ENCODE results near the gene MRTFB.

DNA sequence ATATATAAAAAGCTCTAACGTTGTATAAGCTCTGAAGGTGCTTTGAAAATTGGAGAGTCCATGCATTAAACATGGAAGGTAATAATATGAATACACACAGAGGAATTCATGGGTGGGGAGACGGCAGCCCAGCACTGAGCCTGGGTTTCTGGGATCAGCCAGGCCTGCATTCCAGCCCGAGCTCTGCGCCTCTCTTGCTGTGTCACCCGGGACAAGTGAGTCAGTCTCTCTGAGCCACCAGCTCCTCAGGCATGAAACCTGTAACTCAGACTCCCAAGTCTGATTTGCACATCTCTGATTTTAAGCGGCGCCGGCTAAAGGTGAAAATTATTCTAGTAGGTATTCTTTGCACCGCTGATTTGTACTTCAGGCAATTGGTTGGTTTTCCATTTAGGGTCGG lies 238.8 kb downstream of the MRTFB start:
- TF ChIP-seq, protein P1, sequence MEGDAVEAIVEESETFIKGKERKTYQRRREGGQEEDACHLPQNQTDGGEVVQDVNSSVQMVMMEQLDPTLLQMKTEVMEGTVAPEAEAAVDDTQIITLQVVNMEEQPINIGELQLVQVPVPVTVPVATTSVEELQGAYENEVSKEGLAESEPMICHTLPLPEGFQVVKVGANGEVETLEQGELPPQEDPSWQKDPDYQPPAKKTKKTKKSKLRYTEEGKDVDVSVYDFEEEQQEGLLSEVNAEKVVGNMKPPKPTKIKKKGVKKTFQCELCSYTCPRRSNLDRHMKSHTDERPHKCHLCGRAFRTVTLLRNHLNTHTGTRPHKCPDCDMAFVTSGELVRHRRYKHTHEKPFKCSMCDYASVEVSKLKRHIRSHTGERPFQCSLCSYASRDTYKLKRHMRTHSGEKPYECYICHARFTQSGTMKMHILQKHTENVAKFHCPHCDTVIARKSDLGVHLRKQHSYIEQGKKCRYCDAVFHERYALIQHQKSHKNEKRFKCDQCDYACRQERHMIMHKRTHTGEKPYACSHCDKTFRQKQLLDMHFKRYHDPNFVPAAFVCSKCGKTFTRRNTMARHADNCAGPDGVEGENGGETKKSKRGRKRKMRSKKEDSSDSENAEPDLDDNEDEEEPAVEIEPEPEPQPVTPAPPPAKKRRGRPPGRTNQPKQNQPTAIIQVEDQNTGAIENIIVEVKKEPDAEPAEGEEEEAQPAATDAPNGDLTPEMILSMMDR (conservative IDR thresholded peaks at IDR 0.05 in 1 of 2, IDR thresholded peaks at IDR 0.05 in 1 of 2; ENCODE audit: low read depth in 1 of 2, low read length in 2 of 2) = no peak
- TF ChIP-seq EZH2 (IDR thresholded peaks at IDR 0.05; ENCODE audit: low read length, missing control alignments) = no peak

Measured in fibroblast of lung (primary cell).